Endothelial cell of coronary artery (primary cell): ENCODE data around the gene DENND5B. TPM values are rescaled to one million over a fixed set of nuclear protein-coding genes. Genes with fewer than 3 reads are reported as not detected.

Experiments used
- total RNA-seq: library from RNA; depleted of rRNA; stranded (reverse); fragments of >200 nt; gene quantifications from 2 replicates; pipeline ENCODE4 v1.2.3, GENCODE V29; 2014

Gene DENND5B
- total RNA-seq = 4.1 and 8.4 TPM in 2 replicates

GRCh38 chr12:31590642-31591379 lies at the start of gene DENND5B:
DENND5B (minus strand) TSS chr12:31591136; CDS start chr12:31590832, 304 bp downstream.

Other genes starting within 250 kb of the DENND5B start
- 2.0 and 2.3 TPM in 2 replicates for gene ETFBKMT, start 68.6 kb upstream of the DENND5B start, total RNA-seq
- gene AMN1, start 137.9 kb upstream of the DENND5B start, total RNA-seq = 13.0 and 16.0 TPM in 2 replicates